GM19395 (cell line): ENCODE data around the gene ST3GAL3.
"Not testable (repeated sequence)": the region's sequence is repeated elsewhere in the genome, so short reads cannot be mapped to it uniquely, and the experiment has no call there.

Source experiments
- ATAC-seq: cut with Tn5 transposase; IDR thresholded peaks from one replicate; pipeline ENCODE4 v1.9.1; 2021; ENCODE audit warnings: mild to moderate bottlenecking, moderate library complexity; ENCODE audit not compliant: unreplicated experiment

Gene ST3GAL3

GRCh38 chr1:43817304-43817939, 110.1 kb downstream of the ST3GAL3 start:
- ATAC-seq, result no peak

GRCh38 chr1:43818691-43819090, 111.4 kb downstream of the ST3GAL3 start:
- no peak for ATAC-seq

- ATAC-seq, result no peak
Measured at GRCh38 chr1:43819357-43819756, 112.0 kb downstream of the ST3GAL3 start.

- no peak for ATAC-seq
Measured at GRCh38 chr1:43821471-43821870, 114.1 kb downstream of the ST3GAL3 start.

GRCh38 chr1:43822040-43822690, 114.8 kb downstream of the ST3GAL3 start:
- no peak for ATAC-seq

- ATAC-seq, result no peak
Measured at GRCh38 chr1:43824795-43825194, 117.5 kb downstream of the ST3GAL3 start.

GRCh38 chr1:43828574-43828973, 121.2 kb downstream of the ST3GAL3 start:
- no peak for ATAC-seq

GRCh38 chr1:43830802-43831201, 123.5 kb downstream of the ST3GAL3 start:
- no peak for ATAC-seq

GRCh38 chr1:43831851-43832250, 124.5 kb downstream of the ST3GAL3 start:
- no peak for ATAC-seq

- ATAC-seq, result peak; percentile 40
Measured at GRCh38 chr1:43832255-43832654, 124.9 kb downstream of the ST3GAL3 start.

- ATAC-seq, result no peak
Measured at GRCh38 chr1:43832998-43833397, 125.7 kb downstream of the ST3GAL3 start.

- not testable (repeated sequence) for ATAC-seq
Measured at GRCh38 chr1:43833902-43834279, 126.6 kb downstream of the ST3GAL3 start.

GRCh38 chr1:43834280-43835081, 127.1 kb downstream of the ST3GAL3 start:
- no peak for ATAC-seq

- no peak for ATAC-seq
Measured at GRCh38 chr1:43835082-43836021, 128.0 kb downstream of the ST3GAL3 start.

- no peak for ATAC-seq
Measured at GRCh38 chr1:43836267-43836951, 129.1 kb downstream of the ST3GAL3 start.

GRCh38 chr1:43839056-43839455, 131.7 kb downstream of the ST3GAL3 start:
- no peak for ATAC-seq

- no peak for ATAC-seq
Measured at GRCh38 chr1:43841321-43842174, 134.2 kb downstream of the ST3GAL3 start.

GRCh38 chr1:43842175-43842498, 134.8 kb downstream of the ST3GAL3 start:
- ATAC-seq, result no peak

GRCh38 chr1:43843684-43844083, 136.3 kb downstream of the ST3GAL3 start:
- no peak for ATAC-seq
